Measurements from ENCODE around the gene RFTN1. TPM values are rescaled to one million over a fixed set of nuclear protein-coding genes. Genes with fewer than 3 reads are reported as not detected.

RFTN1 gene
- total RNA-seq, 1 donor from 2014 or later = 84.1 TPM

DNA sequence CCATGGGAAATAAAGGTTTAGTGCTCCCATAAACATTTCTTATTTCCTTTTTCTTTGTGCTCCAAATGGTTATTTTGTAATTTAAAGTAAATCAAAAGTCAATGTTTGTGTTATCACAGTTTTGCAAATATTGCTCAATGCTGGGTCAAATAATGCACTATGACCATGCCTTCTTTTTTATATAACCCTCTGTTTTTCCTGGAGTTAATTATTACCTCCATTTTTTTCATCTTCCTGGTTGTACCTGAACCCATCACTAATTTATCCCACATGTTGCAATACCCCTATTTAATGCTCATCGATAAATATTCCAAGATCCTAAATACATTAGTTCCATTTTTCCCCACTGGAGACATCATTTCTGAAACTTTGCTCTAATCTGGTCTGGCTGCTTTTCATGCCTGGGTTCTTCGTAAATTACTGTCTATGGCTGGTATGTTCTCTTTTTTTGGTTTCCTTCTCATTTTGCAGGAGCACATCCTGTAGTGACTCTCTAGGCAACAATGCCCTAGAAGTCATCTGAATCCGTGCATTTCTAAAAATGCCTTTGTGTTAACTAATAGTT is 182.1 kb downstream of the RFTN1 start:
- peaks cover 24% of the 10 kb centered on the region for H3K4me1 Mint-ChIP-seq (ENCODE audit: unreplicated experiment)
- no peak overlapping the region for H3K27ac Mint-ChIP-seq (ENCODE audit: unreplicated experiment)
- H3K4me3 Mint-ChIP-seq (ENCODE audit: unreplicated experiment) = no peak overlapping the region
- H3K27me3 Mint-ChIP-seq (ENCODE audit: unreplicated experiment) = no peaks in the 10 kb centered on the region
- H3K36me3 Mint-ChIP-seq (ENCODE audit: unreplicated experiment) = peaks cover 49% of the 10 kb centered on the region
- DNase-seq (ENCODE audit: extremely low spot score, unreplicated experiment) = no peak
- peaks cover 10% of the 10 kb centered on the region for H3K9me3 Mint-ChIP-seq (ENCODE audit: unreplicated experiment)
- TF ChIP-seq, protein P1, sequence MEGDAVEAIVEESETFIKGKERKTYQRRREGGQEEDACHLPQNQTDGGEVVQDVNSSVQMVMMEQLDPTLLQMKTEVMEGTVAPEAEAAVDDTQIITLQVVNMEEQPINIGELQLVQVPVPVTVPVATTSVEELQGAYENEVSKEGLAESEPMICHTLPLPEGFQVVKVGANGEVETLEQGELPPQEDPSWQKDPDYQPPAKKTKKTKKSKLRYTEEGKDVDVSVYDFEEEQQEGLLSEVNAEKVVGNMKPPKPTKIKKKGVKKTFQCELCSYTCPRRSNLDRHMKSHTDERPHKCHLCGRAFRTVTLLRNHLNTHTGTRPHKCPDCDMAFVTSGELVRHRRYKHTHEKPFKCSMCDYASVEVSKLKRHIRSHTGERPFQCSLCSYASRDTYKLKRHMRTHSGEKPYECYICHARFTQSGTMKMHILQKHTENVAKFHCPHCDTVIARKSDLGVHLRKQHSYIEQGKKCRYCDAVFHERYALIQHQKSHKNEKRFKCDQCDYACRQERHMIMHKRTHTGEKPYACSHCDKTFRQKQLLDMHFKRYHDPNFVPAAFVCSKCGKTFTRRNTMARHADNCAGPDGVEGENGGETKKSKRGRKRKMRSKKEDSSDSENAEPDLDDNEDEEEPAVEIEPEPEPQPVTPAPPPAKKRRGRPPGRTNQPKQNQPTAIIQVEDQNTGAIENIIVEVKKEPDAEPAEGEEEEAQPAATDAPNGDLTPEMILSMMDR (IDR thresholded peaks at IDR 0.05) = no peak

DNA sequence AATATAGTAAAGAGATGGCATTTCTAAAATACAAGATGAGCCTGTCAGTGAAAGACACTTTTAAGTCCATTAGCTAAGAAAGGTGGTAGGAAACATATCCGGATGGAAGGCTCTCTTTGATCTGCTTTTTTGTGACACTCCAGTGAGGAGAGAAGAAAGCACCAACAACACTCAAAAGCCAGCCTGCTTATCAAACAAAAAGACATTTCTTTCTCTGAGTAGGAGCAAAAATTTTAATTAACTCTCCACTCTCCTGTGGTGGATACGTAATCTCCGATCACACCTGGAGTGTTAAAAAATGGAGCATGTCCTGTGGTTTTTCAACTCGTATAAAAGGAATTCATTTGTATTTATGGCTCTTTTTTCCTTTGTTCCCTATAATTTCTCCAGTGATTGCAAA is 183.1 kb downstream of the RFTN1 start:
- H3K4me1 Mint-ChIP-seq (ENCODE audit: unreplicated experiment) = peaks cover 24% of the 10 kb centered on the region
- no peak overlapping the region for H3K27ac Mint-ChIP-seq (ENCODE audit: unreplicated experiment)
- peaks cover 46% of the 10 kb centered on the region for H3K36me3 Mint-ChIP-seq (ENCODE audit: unreplicated experiment)
- H3K27me3 Mint-ChIP-seq (ENCODE audit: unreplicated experiment) = no peaks in the 10 kb centered on the region
- DNase-seq (ENCODE audit: extremely low spot score, unreplicated experiment) = no peak
- H3K4me3 Mint-ChIP-seq (ENCODE audit: unreplicated experiment) = no peak overlapping the region
- peaks cover 10% of the 10 kb centered on the region for H3K9me3 Mint-ChIP-seq (ENCODE audit: unreplicated experiment)
- TF ChIP-seq, protein P1 (IDR thresholded peaks at IDR 0.05) = no peak

DNA sequence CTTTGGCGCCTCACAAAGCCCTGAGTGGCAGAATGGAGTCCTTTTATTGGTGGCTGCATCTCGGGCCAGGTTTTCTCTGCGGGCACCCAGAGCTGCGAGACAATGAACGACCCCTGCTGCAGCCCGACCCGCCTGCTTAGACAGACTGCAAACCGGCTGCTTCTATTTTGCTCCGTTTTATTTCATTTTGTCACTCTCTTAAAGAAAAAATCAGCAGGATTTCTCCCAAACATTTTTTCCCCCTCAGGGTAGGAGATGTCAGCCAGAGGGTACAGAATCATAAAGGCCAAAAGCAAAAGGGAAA is 183.7 kb downstream of the RFTN1 start:
- TF ChIP-seq, protein P1 (IDR thresholded peaks at IDR 0.05) = no peak
- Mint-ChIP-seq H3K27me3 (ENCODE audit: unreplicated experiment) (no peaks in the 10 kb centered on the region), H3K4me1 (ENCODE audit: unreplicated experiment) (peaks cover 24% of the 10 kb centered on the region), H3K4me3 (ENCODE audit: unreplicated experiment) (no peak overlapping the region), H3K27ac (ENCODE audit: unreplicated experiment) (no peak overlapping the region), H3K36me3 (ENCODE audit: unreplicated experiment) (peaks cover 41% of the 10 kb centered on the region), H3K9me3 (ENCODE audit: unreplicated experiment) (peaks cover 8% of the 10 kb centered on the region)
- peak; percentile 53 for DNase-seq (ENCODE audit: extremely low spot score, unreplicated experiment)

DNA sequence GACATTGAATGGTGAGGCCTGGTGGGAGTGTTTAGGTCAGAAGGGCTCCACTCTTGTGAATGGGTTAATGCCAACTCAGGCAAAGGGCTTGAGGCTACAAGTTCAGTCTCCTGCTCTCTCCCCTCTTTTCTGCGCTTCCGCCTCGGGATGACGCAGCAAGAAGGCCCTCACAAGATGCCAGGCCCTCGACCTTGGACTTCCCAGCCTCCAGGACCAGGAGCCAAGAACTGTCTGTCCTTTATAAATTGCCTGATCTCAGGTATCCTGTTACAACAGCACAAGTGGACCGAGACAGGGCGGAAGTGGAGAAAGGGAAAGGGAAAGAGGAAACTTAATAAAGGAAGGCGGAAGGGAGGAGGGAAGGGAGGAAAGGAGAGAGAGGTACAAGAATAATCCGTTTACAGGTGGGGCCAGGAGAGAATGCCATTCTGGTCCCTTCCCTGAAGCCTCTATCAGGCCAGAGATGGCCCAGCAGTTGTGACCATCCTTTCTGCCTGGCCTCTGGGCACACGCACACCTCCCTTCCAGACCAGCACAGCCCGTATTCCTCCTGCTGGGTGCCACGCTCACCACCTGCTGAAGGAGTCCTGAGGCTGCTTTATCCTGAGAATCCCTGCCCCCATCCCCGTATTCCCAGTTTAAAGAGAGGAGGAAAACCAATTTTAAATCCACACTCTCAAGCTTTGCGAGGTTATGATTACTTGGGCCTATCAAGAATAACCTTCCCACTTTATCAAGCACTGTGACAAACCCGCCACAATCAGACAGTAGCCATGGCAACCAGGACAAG is 184.3 kb downstream of the RFTN1 start:
- peak; percentile 51 for DNase-seq (ENCODE audit: extremely low spot score, unreplicated experiment)

DNA sequence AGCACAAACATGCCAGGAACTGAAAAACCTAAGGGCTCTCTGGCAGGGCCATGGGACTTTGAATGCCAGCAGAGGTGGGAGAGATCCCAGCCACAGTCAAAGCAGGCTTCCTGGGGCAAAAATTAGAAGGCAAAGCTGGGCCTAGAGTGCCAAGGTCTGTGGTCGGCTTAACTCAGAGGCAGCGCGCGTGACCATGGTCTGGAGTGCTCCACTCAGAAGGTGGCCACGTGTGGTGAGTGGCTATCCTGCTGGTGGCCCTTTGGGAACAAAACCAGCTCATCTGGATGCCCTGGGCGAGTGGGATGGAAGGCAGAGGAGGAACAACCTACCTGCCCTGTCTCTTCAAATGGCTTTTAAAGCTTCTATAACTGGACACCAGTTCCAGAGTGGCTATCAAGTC is 185.4 kb downstream of the RFTN1 start:
- peaks cover 33% of the 10 kb centered on the region for H3K36me3 Mint-ChIP-seq (ENCODE audit: unreplicated experiment)
- peaks cover 4% of the 10 kb centered on the region for H3K9me3 Mint-ChIP-seq (ENCODE audit: unreplicated experiment)
- H3K27ac Mint-ChIP-seq (ENCODE audit: unreplicated experiment) = no peak overlapping the region
- no peak for DNase-seq (ENCODE audit: extremely low spot score, unreplicated experiment)
- H3K27me3 Mint-ChIP-seq (ENCODE audit: unreplicated experiment) = no peaks in the 10 kb centered on the region
- no peak overlapping the region for H3K4me3 Mint-ChIP-seq (ENCODE audit: unreplicated experiment)
- TF ChIP-seq, protein P1 (IDR thresholded peaks at IDR 0.05) = no peak
- H3K4me1 Mint-ChIP-seq (ENCODE audit: unreplicated experiment) = peaks cover 13% of the 10 kb centered on the region

More for the DNA sequence above, 184.3 kb downstream of the RFTN1 start:
- Mint-ChIP-seq H3K9me3 (ENCODE audit: unreplicated experiment) (peaks cover 4% of the 10 kb centered on the region), H3K27ac (ENCODE audit: unreplicated experiment) (no peak overlapping the region), H3K4me3 (ENCODE audit: unreplicated experiment) (no peak overlapping the region), H3K27me3 (ENCODE audit: unreplicated experiment) (no peaks in the 10 kb centered on the region), H3K36me3 (ENCODE audit: unreplicated experiment) (peaks cover 36% of the 10 kb centered on the region), H3K4me1 (ENCODE audit: unreplicated experiment) (peaks cover 21% of the 10 kb centered on the region)
- TF ChIP-seq, protein P1 (IDR thresholded peaks at IDR 0.05) = no peak

Measured in osteocyte (in vitro differentiated cells).